Esophagus squamous epithelium (tissue), 4 donors: ENCODE measurements around the gene KCNMA1.

ENCODE experiments used
- CTCF ChIP-seq, 6 experiments: fragments of 450-650 bp in 4 of 6; fragments of 200-600 bp in 2 of 6; sonication (generic) in 2 of 6; IDR thresholded peaks; one replicate each; pipeline ENCODE4 v1.5.1; 2016 to 2019; ENCODE audit warnings: antibody characterized with exemption in 6 of 6, mild to moderate bottlenecking in 4 of 6, moderate library complexity in 4 of 6
- POLR2A ChIP-seq, 4 donors: fragments of 450-650 bp; IDR thresholded peaks; one replicate each; pipeline ENCODE4 v1.6.1; 2017; ENCODE audit warnings: antibody characterized with exemption in 4 of 4, mild to moderate bottlenecking in 4 of 4, moderate library complexity in 3 of 4

- no peak for TF ChIP-seq POLR2A (IDR thresholded peaks at IDR 0.05)
- no peak for TF ChIP-seq CTCF (IDR thresholded peaks at IDR 0.05)
These were observed 12.0 kb upstream of the KCNMA1 start for GRCh38 chr10:77649333-77650331.
